ENCODE results near the gene LPP.

GRCh38 chr3:188342991-188343732 lies 189.2 kb downstream of the LPP start:
- TF ChIP-seq CTCF (IDR thresholded peaks at IDR 0.05; ENCODE audit: insufficient read depth, low read length, poor library complexity, severe bottlenecking): no peak
- no peak for TF ChIP-seq EZH2phosphoT487 (conservative IDR thresholded peaks at IDR 0.05; ENCODE audit: low read length)

Measured in SU-DHL-6 (cell line).